Prostate gland (tissue), 2 donors: ENCODE measurements around the gene THAP12.

Source experiments
- CTCF ChIP-seq, 4 experiments: fragments of 200-600 bp in 2 of 4; fragments of 450-650 bp in 2 of 4; sonication (generic) in 2 of 4; IDR thresholded peaks; 1 replicate in 3 of 4; 2 replicates in 1 of 4; pipeline ENCODE4 v1.5.1; 2016 to 2019; ENCODE audit warnings: antibody characterized with exemption in 4 of 4, mild to moderate bottlenecking in 2 of 4, moderate library complexity in 2 of 4
- POLR2A ChIP-seq: fragments of 450-650 bp; IDR thresholded peaks from one replicate; pipeline ENCODE4 v1.6.1; 2016; ENCODE audit warnings: antibody characterized with exemption, mild to moderate bottlenecking
- POLR2AphosphoS5 ChIP-seq: sonication (generic); formaldehyde crosslinking; IDR thresholded peaks from one replicate; pipeline ENCODE4 v1.6.1; 2017; ENCODE audit warnings: antibody characterized with exemption

- TF ChIP-seq CTCF (IDR thresholded peaks at IDR 0.05) (no peak), POLR2A (no peak), POLR2AphosphoS5 (no peak)
Observed at GRCh38 chr11:76347466-76347865, 33.5 kb downstream of the THAP12 start.
